Glutamatergic neuron (in vitro differentiated cells): ENCODE results near the gene SHC4. TPM values are rescaled to one million over a fixed set of nuclear protein-coding genes. Genes with fewer than 3 reads are reported as not detected.

Experiments
- DNase-seq: peaks from one replicate; pipeline ENCODE4 v3.0.0; 2022
- H3K27ac Mint-ChIP-seq: one replicate; pipeline ENCODE4 v1.8.0; 2020; ENCODE audit warnings: mild to moderate bottlenecking, mixed read lengths, inconsistent platforms; ENCODE audit not compliant: unreplicated experiment
- H3K27me3 Mint-ChIP-seq: one replicate; pipeline ENCODE4 v1.8.0; 2020; ENCODE audit warnings: mild to moderate bottlenecking, moderate library complexity, mixed read lengths, inconsistent platforms; ENCODE audit not compliant: unreplicated experiment
- H3K36me3 Mint-ChIP-seq: one replicate; pipeline ENCODE4 v1.8.0; 2020; ENCODE audit warnings: mild to moderate bottlenecking, mixed read lengths, inconsistent platforms; ENCODE audit not compliant: unreplicated experiment
- H3K4me1 Mint-ChIP-seq: one replicate; pipeline ENCODE4 v1.8.0; 2020; ENCODE audit warnings: mild to moderate bottlenecking, low read depth, mixed read lengths, inconsistent platforms; ENCODE audit not compliant: unreplicated experiment
- H3K4me3 Mint-ChIP-seq: one replicate; pipeline ENCODE4 v1.8.0; 2020; ENCODE audit warnings: mild to moderate bottlenecking, mixed read lengths, inconsistent platforms; ENCODE audit not compliant: unreplicated experiment
- H3K9me3 Mint-ChIP-seq: one replicate; pipeline ENCODE4 v1.8.0; 2020; ENCODE audit warnings: mild to moderate bottlenecking, moderate library complexity, mixed read lengths, inconsistent platforms; ENCODE audit not compliant: unreplicated experiment
- CTCF ChIP-seq: fragments of 200-600 bp; sonication (generic); IDR thresholded peaks from one replicate; pipeline ENCODE4 v1.5.0; 2021; ENCODE audit not compliant: partially characterized antibody, unreplicated experiment
- total RNA-seq: library from RNA; stranded (reverse); fragmentation: NEBNext Ultra II Directional; extraction: Animal tissue kit (Norgen Biotek cat#: 25700); gene quantifications from one replicate; pipeline ENCODE4 v1.2.1, GENCODE V29; 2021; ENCODE audit not compliant: unreplicated experiment

Gene SHC4
- total RNA-seq, 1 donor from 2014 or later: 4.4 TPM

GRCh38 chr15:48940508-48940907, 23.2 kb downstream of the SHC4 start:
- no peak for TF ChIP-seq CTCF
- Mint-ChIP-seq H3K4me3 (no peak overlapping the region), H3K4me1 (peaks cover 3% of the 10 kb centered on the region), H3K36me3 (no peaks in the 10 kb centered on the region), H3K27me3 (no peaks in the 10 kb centered on the region), H3K9me3 (no peaks in the 10 kb centered on the region), H3K27ac (no peak overlapping the region)
- no peak for DNase-seq

GRCh38 chr15:48939648-48940047, 24.1 kb downstream of the SHC4 start:
- no peak overlapping the region for H3K27ac Mint-ChIP-seq
- H3K36me3 Mint-ChIP-seq: no peaks in the 10 kb centered on the region
- H3K4me1 Mint-ChIP-seq: peaks cover 3% of the 10 kb centered on the region

GRCh38 chr15:48937886-48938285, 25.8 kb downstream of the SHC4 start:
- Mint-ChIP-seq H3K4me1 (peaks cover 3% of the 10 kb centered on the region), H3K27me3 (no peaks in the 10 kb centered on the region), H3K9me3 (no peaks in the 10 kb centered on the region), H3K4me3 (no peak overlapping the region), H3K36me3 (no peaks in the 10 kb centered on the region), H3K27ac (no peak overlapping the region)
- no peak for DNase-seq
- TF ChIP-seq CTCF: no peak

More at GRCh38 chr15:48939648-48940047, 24.1 kb downstream of the SHC4 start:
- DNase-seq: no peak
- TF ChIP-seq CTCF: no peak
- no peaks in the 10 kb centered on the region for H3K9me3 Mint-ChIP-seq
- H3K27me3 Mint-ChIP-seq: no peaks in the 10 kb centered on the region
- H3K4me3 Mint-ChIP-seq: no peak overlapping the region

GRCh38 chr15:48936666-48937065, 27.1 kb downstream of the SHC4 start:
- no peak for TF ChIP-seq CTCF
- Mint-ChIP-seq H3K4me1 (peaks cover 3% of the 10 kb centered on the region), H3K36me3 (no peaks in the 10 kb centered on the region), H3K4me3 (no peak overlapping the region), H3K9me3 (no peaks in the 10 kb centered on the region), H3K27me3 (no peaks in the 10 kb centered on the region), H3K27ac (no peak overlapping the region)
- no peak for DNase-seq

- Mint-ChIP-seq H3K9me3 (no peaks in the 10 kb centered on the region), H3K4me3 (no peak overlapping the region), H3K4me1 (peaks cover 3% of the 10 kb centered on the region), H3K27me3 (no peaks in the 10 kb centered on the region), H3K36me3 (no peaks in the 10 kb centered on the region), H3K27ac (no peak overlapping the region)
- no peak for TF ChIP-seq CTCF
- no peak for DNase-seq
These were observed 28.5 kb downstream of the SHC4 start for GRCh38 chr15:48935236-48935635.
